Ishikawa (cell line): ENCODE measurements around the gene METAP2.

ENCODE experiments used
- CEBPB ChIP-seq: IDR thresholded peaks from 2 replicates; pipeline ENCODE4 v1.6.1; 2012
- CREB1 ChIP-seq: IDR thresholded peaks from 2 replicates; pipeline ENCODE4 v1.6.1; 2012; ENCODE audit warnings: low read depth
- EGR1 ChIP-seq: IDR thresholded peaks from 2 replicates; pipeline ENCODE4 v1.6.1; 2012
- EP300 ChIP-seq: IDR thresholded peaks from 2 replicates; pipeline ENCODE4 v1.6.1; 2012; ENCODE audit warnings: borderline replicate concordance
- FOXM1 ChIP-seq: IDR thresholded peaks from 2 replicates; pipeline ENCODE4 v1.6.1; 2012; ENCODE audit warnings: low read depth, borderline replicate concordance
- NFIC ChIP-seq: IDR thresholded peaks from 2 replicates; pipeline ENCODE4 v1.6.1; 2012
- RAD21 ChIP-seq: IDR thresholded peaks from 2 replicates; pipeline ENCODE4 v1.6.1; 2012; ENCODE audit warnings: low read depth
- TAF1 ChIP-seq: IDR thresholded peaks from 2 replicates; pipeline ENCODE4 v1.6.1; 2012; ENCODE audit warnings: low read depth, mild to moderate bottlenecking
- TCF12 ChIP-seq: IDR thresholded peaks from 2 replicates; pipeline ENCODE4 v1.6.1; 2012; ENCODE audit warnings: low read depth
- TEAD4 ChIP-seq: IDR thresholded peaks from 2 replicates; pipeline ENCODE4 v1.6.1; 2012
- YY1 ChIP-seq: IDR thresholded peaks from 2 replicates; pipeline ENCODE4 v1.6.1; 2012; ENCODE audit warnings: low read depth
- ZBTB7A ChIP-seq: IDR thresholded peaks from 2 replicates; pipeline ENCODE4 v1.6.1; 2012; ENCODE audit warnings: low read depth
- TF ChIP-seq, protein P1 (sequence below): IDR thresholded peaks from 2 replicates; pipeline ENCODE4 v1.6.1; 2012
- TF ChIP-seq, protein P2 (sequence below): IDR thresholded peaks from 2 replicates; pipeline ENCODE4 v1.6.1; 2012; ENCODE audit warnings: low read depth, mild to moderate bottlenecking
- TF ChIP-seq, protein P3 (sequence below): IDR thresholded peaks from 2 replicates; pipeline ENCODE4 v1.6.1; 2012

Gene METAP2

DNA sequence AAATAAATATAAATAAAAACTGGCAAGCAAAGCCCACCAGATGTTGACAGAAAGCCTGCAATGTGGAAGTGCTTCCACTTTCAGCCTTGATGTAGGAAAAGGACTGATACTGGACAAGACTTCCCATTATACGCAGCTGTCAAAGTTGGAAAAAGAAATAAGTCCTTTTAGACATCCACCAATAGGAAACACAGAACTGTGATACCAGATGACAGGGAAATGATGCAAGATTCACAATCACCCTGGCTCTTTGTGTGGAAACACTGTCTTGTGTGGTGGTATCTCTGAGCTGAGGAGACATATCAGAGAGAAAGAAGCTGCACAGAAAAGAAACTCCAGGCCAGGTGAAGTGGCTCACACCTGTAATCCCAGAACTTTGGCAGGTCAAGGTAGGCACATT, 13.8 kb upstream of the METAP2 start:
- TF ChIP-seq RAD21: no peak
- no peak for TF ChIP-seq NFIC
- TF ChIP-seq TEAD4: no peak

DNA sequence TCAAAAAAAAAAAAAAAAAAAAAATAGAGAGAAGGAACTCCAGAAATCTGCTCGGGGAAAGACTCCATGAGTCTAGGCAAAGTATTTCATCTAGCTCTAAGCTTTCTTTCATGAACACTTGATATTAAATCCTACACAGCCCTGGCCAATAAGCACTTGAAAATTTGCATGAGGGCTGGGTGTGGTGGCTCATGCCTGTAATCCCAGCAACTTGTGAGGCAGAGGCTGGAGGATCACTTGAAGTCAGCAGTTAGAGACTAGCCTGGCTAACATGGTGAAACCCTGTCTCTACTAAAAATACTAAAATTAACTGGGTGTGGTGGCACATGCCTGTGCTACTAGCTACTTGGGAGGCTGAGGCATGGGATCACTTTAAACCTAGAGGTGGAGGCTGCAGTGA, 13.1 kb upstream of the METAP2 start:
- TF ChIP-seq, protein P1, sequence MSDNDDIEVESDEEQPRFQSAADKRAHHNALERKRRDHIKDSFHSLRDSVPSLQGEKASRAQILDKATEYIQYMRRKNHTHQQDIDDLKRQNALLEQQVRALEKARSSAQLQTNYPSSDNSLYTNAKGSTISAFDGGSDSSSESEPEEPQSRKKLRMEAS: no peak
- TF ChIP-seq FOXM1: no peak
- no peak for TF ChIP-seq EP300
- no peak for TF ChIP-seq YY1

DNA sequence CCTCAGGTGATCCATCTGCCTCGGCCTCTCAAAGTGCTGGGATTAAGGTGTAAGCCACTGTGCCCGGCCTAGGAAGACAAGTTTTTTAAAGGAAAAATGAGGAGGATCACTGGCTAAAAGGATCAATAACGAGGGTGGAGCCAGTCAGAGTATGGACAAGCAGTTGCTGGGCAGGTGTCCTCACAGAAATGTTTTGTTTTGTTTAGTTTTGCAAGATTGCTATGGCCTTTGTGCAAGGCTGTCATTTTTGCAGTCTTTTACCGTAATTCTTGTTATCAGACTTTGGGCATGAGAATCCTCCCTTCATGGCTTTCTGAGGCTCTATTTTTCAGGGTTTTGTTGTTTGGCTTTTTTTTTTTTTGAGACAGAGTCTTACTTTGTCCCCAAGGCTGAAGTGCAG, 11.9 kb upstream of the METAP2 start:
- no peak for TF ChIP-seq RAD21
- no peak for TF ChIP-seq TCF12
- TF ChIP-seq TEAD4: no peak
- no peak for TF ChIP-seq YY1
- no peak for TF ChIP-seq CREB1
- no peak for TF ChIP-seq FOXM1
- TF ChIP-seq, protein P2, sequence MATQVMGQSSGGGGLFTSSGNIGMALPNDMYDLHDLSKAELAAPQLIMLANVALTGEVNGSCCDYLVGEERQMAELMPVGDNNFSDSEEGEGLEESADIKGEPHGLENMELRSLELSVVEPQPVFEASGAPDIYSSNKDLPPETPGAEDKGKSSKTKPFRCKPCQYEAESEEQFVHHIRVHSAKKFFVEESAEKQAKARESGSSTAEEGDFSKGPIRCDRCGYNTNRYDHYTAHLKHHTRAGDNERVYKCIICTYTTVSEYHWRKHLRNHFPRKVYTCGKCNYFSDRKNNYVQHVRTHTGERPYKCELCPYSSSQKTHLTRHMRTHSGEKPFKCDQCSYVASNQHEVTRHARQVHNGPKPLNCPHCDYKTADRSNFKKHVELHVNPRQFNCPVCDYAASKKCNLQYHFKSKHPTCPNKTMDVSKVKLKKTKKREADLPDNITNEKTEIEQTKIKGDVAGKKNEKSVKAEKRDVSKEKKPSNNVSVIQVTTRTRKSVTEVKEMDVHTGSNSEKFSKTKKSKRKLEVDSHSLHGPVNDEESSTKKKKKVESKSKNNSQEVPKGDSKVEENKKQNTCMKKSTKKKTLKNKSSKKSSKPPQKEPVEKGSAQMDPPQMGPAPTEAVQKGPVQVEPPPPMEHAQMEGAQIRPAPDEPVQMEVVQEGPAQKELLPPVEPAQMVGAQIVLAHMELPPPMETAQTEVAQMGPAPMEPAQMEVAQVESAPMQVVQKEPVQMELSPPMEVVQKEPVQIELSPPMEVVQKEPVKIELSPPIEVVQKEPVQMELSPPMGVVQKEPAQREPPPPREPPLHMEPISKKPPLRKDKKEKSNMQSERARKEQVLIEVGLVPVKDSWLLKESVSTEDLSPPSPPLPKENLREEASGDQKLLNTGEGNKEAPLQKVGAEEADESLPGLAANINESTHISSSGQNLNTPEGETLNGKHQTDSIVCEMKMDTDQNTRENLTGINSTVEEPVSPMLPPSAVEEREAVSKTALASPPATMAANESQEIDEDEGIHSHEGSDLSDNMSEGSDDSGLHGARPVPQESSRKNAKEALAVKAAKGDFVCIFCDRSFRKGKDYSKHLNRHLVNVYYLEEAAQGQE: no peak

DNA sequence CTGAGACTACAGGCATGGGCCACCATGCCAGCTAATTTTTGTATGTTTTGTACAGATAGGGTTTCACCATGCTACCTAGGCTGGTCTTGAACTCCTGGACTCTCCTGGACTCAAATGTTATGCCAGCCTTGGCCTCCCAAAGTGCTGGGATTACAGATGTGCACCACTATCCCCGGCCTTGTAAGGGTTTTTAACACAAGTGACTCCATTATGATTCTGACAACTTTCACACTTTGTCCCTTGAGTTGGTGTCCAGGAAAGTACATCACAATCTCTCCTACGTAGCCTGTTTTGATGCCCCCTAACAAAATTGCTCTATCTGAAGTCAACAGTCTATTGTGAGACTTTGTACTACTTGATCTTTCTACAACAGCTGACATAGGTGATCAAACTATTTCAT, 11.4 kb upstream of the METAP2 start:
- TF ChIP-seq RAD21: no peak
- TF ChIP-seq EP300: no peak
- TF ChIP-seq, protein P2: no peak
- no peak for TF ChIP-seq ZBTB7A
- TF ChIP-seq, protein P1: no peak
- TF ChIP-seq CEBPB: no peak
- no peak for TF ChIP-seq TAF1
- TF ChIP-seq TEAD4: no peak
- TF ChIP-seq TCF12: no peak
- no peak for TF ChIP-seq NFIC
- no peak for TF ChIP-seq FOXM1
- TF ChIP-seq EGR1: no peak
- TF ChIP-seq, protein P3, sequence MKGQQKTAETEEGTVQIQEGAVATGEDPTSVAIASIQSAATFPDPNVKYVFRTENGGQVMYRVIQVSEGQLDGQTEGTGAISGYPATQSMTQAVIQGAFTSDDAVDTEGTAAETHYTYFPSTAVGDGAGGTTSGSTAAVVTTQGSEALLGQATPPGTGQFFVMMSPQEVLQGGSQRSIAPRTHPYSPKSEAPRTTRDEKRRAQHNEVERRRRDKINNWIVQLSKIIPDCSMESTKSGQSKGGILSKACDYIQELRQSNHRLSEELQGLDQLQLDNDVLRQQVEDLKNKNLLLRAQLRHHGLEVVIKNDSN: no peak
- TF ChIP-seq CREB1: no peak
- TF ChIP-seq YY1: no peak

DNA sequence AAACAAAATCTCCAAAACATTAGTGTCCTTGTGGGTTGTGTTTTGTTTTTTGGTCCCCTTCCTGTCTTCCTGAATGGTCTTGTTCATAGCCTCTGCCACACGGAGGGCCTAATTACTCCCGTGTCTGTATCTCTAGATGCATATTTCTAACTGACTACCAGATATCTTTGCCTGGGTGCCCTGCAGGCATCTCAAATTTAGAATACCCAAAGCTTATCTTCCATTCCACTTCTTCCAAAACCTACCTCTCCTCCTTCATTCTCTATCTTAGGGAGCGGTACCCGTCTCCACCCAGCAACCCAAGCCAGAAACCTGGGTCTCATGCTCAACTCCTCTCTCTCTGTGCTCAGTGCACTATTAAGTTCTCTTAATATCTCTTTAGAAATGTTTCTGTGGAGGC, 10.9 kb upstream of the METAP2 start:
- no peak for TF ChIP-seq CEBPB
- no peak for TF ChIP-seq TCF12
- no peak for TF ChIP-seq ZBTB7A
- TF ChIP-seq NFIC: no peak
- TF ChIP-seq YY1: no peak

DNA sequence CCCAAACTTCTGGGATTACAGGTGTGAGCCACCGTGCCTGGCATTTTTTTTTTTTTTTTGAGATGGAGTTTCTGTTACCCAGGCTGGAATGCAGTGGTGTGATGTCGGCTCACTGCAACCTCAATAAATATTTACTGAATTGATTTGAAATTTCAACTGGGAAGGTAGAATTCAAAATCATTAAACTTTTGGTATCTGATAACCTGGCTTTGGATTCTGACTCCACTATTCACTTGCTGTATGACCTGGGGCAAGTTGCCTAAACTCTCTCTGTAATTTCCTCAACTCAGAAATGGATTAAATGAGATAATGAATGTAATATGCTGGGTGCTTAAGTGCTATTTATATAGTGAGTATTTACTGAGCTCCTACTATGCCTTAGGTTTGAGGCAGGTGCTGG, 8.7 kb upstream of the METAP2 start:
- TF ChIP-seq, protein P2: no peak
- TF ChIP-seq FOXM1: no peak
- TF ChIP-seq CREB1: no peak
- TF ChIP-seq, protein P3: no peak
- no peak for TF ChIP-seq TCF12
- TF ChIP-seq YY1: no peak
- TF ChIP-seq, protein P1: no peak
- TF ChIP-seq RAD21: no peak
